ENCODE data around the gene UGT3A1.
"Not testable (repeated sequence)": the region's sequence is repeated elsewhere in the genome, so short reads cannot be mapped to it uniquely, and the experiment has no call there.

Gene UGT3A1, protein sequence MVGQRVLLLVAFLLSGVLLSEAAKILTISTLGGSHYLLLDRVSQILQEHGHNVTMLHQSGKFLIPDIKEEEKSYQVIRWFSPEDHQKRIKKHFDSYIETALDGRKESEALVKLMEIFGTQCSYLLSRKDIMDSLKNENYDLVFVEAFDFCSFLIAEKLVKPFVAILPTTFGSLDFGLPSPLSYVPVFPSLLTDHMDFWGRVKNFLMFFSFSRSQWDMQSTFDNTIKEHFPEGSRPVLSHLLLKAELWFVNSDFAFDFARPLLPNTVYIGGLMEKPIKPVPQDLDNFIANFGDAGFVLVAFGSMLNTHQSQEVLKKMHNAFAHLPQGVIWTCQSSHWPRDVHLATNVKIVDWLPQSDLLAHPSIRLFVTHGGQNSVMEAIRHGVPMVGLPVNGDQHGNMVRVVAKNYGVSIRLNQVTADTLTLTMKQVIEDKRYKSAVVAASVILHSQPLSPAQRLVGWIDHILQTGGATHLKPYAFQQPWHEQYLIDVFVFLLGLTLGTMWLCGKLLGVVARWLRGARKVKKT

DNA sequence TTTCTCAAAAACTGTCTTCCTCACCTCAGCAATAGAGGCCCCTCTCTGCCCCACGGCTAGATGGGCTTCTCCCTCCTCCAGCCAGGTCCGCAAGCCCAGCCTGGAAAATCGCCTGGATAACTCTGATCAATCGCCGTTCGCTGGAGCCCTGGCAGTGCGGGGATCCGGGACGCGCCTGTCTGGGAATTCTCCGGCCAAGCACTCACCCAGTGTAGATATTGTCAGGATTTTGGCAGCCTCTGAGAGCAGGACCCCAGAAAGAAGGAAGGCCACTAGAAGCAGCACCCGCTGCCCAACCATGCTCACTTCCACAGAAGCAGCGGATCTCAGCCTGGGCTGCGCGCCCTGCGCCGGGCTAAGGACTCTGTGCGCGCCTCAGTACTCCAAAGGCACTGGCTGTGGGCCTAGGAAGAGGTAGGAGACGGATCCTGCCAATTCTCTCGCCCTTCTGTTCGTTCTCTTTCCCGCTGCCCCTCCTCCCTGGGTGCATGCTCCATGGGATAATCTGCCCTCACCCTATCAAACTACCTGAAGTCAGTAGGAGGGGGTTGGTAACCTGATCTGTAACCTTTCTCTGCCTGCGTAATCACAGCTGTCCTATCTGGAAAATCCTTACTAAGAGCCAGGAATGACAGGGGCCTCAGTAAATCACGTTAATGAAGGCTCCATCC lies at the start of gene UGT3A1:
Gene UGT3A1 (minus strand): TSS at position 450 of the 671 bp plus-strand sequence. CDS start 150 bp downstream, at position 300.
- DNase-seq (ENCODE audit: low read depth), result no peak

DNA sequence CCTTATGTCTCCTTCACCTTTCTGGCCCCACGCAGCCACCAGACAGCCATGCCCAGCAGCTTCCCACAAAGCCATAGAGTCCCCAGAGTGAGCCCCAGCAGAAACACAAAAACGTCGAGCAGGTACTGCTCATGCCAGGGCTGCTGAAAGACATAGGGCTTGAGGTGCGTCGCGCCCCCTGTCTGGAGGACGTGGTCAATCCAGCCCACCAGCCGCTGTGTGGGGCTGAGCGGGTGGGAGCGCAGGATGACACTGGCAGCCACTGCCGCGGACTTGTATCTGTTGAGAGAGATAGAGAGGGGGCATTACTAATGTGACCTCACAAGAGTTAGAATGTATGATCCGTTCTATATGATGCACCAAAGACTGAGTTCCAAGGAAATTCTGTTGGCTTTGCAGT lies 44.5 kb upstream of the UGT3A1 start:
- no peak for DNase-seq (ENCODE audit: low read depth)

DNA sequence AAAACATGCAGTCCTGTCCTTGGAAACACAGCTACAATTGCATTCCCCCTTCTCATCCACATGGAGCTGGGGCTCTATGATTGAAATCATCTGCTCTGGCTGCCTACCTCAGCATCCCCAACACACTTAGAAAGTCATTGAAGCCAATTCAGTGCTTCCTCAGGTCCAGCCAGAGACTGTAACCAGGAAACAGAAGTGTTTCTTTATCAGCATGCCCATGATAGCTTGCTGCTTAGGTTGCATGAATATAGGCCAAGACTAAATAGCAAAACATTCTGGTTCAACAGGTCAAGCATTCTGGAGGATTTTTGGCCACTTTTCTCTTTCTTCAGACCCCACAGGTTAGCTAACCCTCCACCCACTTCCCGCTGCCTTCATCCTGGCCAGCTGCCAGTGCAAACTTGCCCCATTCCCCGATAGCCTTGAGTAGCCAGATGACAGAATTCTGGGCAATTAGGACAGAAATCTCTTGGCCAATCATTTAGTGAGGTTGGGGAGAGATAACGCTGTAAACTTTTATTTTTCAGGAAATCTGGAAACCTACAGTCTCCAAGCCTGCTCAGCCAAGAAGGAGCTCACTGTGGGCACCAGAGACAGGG lies 43.4 kb upstream of the UGT3A1 start:
- not testable (repeated sequence) for DNase-seq (ENCODE audit: low read depth)

DNA sequence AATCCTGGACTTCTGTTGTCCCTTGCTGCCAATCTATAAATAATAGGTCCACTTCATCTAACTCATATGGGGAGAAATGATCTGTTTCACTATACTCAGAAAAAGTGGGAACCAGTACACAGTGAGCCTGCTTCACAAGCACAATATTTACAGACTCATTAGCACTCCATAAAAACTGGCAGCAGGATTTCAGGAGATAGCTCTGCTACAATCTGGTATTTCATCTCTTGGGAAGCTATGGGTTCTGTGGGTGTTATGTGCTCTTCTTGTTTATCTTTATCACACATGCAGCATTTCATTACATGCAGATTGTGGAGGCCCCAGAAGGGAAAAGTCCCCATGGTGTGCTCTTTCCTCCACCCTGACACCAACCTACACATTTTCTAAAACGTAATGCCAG lies 42.3 kb upstream of the UGT3A1 start:
- DNase-seq (ENCODE audit: low read depth), result no peak

DNA sequence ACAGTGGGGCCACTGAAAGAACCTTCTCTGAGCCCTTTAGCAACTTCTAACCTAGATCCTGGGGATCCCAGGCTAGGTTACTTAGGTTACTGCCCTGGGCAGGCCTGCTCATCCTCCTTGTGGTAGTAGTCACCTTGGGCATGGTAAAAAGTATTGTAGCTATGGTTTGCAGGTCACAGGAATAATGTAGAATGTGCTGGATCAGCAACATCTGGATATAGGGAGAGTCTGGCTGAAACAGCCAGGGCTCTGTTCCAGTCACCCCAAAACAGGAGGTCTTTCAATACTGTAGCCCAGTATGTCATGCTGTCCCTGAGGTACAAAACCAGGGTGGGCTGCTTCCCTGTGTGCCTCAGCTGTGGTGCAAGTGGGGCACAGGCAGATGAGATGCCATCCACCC lies 41.9 kb upstream of the UGT3A1 start:
- DNase-seq (ENCODE audit: low read depth), result no peak

DNA sequence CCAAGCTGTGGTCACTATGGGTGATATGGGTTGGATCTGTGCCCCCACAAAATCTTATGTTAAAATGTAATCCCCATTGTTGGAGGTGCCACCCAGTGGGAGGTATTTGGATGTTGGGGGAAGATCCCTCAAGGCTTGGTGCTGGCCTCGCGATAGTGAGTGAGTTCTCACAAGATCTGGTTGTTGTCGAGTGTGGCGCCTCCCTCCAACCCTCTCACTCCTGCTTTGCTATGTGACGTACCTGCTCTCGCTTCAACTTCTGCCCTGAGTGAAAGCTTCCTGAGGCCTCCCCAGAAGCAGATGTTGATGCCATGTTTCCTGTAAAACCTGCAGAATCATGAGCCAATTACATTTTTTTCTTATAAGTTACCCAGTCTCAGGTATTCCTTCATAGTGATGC lies 40.0 kb upstream of the UGT3A1 start:
- no peak for DNase-seq (ENCODE audit: low read depth)

DNA sequence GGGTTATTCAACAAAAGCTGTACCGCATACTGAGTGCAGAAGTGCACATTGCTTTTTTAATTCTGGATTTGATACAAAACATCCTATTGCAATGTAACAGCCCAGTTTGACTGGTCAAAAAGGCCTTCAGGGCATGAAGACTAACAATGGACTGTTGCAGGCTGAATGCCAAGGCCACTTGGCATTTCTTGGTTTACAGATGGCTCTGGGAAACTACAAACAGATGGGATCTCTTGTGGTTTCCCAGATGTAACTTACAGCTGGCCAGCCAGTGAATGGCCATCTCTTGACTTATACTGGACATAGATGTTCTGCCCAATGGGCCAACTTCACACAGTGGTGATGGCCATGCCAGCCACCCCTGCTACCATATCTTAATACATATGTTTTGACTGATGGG lies 38.7 kb upstream of the UGT3A1 start:
- no peak for DNase-seq (ENCODE audit: low read depth)

DNA sequence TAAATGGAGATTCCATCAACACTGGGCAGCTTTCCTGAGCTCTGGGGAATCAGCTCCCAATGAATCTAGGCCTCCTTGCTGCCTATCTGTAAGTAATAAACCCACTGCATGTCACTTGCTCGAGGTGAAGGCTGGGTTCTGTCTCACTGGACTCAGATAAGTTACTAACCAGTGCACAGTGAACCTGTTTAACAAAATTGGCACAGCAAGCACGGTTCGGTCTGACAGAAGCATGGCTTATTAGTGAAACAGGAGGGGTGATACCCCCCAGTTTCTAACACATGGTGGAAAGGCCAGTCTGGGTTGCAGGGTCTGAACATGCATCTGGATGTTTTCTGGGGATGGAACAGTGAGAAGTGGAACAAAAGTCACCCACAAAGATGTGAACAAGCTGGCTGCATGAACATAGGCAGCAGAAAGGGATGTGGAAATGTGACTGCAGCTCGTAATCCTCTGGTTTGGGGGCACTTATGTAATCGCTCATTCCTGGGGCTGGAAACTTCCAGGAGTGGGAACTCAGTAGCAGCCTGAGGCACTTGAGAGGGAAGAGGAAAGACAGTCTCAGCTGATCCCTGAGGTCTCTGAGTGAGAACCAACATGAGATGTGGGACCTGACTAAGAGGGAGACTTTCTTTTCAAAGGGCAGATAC lies 37.8 kb upstream of the UGT3A1 start:
- no peak for DNase-seq (ENCODE audit: low read depth)

DNA sequence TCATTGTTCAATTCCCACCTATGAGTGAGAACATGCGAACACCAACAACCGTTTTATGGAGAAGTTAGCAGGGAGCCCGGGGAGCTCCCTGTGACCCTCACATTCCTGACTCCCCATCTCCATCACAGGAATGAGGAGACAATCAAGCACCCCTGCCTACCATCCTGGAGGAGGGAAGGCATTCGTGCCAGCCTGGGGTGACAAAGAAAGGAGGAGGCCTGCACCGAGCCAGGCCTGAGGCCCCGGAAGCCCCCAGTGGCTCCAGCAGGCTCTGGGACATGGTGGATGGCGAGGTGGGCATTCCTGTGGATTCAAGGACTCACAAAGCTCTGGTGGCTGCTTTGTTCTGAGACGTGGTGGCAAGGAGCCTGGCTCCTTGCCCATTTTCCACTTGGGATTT lies 36.5 kb upstream of the UGT3A1 start:
- DNase-seq (ENCODE audit: low read depth), result no peak

DNA sequence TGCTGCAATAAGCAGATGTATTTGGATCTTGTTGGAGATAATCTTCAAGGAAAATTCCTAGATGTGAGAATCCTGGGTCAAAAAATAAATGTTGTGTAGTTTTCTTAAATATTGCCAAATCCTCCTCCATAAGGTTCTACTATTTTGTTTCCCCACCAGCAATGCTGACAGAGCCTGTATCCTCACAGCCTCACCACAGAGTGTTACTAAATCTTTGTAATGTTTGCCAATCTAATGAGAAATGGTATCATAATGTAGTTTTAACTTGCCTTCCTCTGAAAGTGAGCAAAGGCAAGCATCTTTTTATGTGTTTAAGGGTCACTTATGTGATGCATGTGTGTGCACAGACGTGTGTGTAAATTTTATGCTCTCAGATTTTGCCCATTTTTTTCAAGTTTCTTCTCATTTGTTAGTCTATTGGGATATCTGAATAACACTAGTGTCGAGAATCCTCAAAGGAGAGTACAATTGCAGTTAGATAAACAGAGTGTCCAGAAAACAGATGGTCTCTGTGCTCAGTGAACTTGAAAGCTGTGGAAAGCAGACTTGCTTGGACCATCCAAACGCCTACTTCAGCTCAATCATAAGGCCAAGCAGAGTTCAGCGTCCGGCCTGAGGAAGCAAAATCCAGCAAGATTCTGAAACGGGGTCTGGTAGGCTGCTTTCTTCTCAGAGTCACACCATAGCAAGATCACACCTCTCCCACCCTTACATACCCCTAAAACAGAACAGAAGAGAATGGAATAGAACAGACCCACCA lies 35.7 kb upstream of the UGT3A1 start:
- DNase-seq (ENCODE audit: low read depth), result no peak

DNA sequence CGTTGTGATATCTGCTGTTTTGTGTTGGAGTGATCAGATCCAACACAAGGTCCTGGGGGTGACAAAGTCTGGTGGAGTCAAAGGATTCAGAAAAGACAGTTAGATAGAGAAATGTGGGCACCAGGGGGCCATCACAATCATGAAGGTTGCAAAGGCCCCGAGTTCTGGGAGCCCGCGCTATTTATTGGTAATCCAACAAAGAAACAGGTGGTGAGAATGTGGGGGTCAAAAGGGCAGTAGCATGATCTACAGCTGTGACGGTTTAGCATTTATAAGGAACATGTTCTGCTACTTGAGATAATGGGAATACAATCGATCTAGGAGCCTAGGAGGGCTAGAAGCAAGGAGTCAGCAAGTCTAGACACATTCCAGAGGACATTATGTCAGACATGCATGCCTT lies 31.1 kb upstream of the UGT3A1 start:
- DNase-seq (ENCODE audit: low read depth), result not testable (repeated sequence)

DNA sequence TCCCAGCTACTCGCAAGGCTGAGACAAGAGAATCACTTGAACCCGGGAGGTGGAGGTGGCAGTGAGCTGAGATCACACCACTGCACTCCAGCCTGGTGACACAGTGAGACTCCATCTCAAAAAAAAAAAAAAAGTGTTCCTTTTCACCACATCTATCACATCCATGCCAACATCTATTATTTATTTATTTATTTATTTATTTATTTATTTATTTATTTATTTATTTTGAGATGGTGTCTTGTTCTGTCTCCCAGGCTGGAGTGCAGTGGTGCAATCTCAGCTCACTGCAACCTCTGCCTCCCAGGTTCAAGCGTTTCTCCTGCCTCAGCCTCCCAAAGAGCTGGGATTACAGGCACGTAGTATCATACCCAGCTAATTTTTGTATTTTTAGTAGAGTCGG lies 28.4 kb upstream of the UGT3A1 start:
- not testable (repeated sequence) for DNase-seq (ENCODE audit: low read depth)

DNA sequence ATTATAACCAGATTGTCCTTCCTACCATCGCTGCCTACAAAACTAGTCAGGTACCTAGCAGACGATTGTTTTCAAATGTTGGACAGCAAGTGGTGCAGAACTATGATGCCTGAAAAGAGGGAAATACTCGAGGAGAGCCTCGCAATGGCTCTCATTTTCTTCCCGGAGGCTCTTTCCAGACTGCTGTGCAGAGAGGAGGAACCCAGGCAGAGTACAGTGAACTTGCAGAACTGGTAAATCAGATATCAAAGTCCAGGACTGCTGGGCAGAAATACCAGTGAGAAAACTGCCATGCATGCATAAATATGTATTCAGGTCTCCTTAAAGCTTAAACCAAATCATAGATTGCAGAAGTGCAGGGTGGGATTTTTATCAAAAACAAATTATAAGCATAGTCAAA lies 26.4 kb upstream of the UGT3A1 start:
- DNase-seq (ENCODE audit: low read depth), result no peak

DNA sequence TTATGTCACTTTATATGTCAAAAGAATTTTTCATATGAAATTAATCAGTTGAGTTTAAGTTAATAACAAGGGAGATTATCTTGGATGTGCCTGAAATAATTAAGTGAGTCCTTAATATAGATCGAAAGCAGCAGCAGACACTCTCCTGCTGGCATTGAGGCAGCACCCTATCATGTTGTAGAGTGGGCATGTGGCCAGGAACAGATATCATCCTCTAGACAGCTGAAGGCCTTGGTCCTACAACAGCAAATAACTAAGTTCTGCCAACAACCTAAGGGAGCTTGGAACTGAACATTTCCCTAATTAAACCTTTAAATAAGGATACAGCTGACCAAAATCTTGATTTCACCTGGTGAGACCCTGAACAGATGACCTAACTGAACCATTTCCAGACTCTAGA lies 25.8 kb upstream of the UGT3A1 start:
- DNase-seq (ENCODE audit: low read depth), result no peak

DNA sequence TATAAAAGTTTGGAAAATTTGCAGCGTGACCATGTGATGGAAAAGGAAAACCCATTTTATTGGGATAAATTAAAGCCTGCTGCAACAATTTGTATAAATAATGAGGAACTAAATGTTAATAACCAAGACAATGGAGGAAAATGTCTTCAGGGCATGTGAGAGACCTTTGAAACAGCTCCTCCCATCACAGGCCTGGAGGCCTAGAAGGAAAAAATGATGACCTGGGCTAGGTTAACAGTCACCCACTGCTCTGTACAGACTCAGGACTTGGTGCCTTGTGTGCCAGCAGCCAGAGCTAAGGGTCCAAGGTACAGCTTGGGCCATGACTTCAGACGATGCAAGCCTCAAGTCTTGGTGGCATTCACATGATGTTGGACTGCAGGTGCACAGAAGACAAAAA lies 22.0 kb upstream of the UGT3A1 start:
- DNase-seq (ENCODE audit: low read depth), result no peak

DNA sequence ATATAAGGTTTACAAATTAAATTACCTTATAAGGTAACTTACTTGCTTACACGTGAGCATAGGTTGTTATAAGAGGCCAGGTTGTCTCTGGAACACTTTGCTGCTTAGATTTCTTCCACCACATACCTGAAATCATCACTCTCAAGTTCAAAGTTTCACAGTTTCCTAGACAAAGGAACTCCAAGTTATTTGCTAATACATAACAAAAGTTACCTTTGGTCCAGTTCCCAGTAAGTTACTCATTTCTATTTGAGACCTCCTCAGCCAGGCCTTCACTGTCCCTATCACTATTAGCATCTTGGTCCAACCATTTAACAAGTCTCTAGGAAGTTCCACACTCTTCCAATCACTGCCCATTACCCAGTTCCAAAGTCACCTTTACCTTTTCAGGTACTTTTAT lies 18.5 kb upstream of the UGT3A1 start:
- no peak for DNase-seq (ENCODE audit: low read depth)

DNA sequence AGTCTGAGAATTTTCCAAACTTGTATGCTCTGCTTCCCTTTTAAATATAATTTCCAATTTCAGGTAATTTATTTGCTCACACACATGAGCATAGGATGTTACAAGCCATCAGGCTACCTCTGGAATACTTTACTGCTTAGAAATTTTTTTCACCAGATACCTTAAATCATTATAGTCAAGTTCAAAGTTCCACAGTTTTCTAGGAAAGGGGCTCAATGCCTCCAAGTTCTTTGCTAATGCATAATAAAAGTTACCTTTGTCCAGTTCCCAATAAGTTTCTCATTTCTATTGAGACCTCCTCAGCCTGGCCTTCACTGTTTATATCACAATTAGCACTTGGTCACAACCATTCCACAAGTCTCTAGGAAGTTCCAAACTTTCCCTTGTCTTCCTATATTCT lies 16.2 kb upstream of the UGT3A1 start:
- DNase-seq (ENCODE audit: low read depth), result no peak

DNA sequence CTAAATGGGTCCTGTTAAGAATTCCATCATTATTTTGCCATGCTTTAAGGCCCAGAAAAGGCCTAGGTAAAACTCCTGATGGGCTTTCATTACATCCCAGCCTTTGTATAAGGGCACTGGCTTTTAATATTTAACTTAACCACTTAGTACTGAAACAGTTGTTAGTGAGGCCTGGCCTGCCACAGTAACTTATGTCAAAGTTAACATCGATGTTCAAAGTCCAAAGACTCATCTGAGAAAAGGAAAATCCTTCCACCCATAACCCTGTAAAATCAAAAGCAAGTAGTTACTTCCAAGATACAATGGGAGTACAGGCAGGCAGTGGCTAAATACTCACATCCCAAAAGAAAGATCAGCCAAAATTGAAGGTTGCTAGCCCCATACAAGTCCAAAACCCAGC lies 15.0 kb upstream of the UGT3A1 start:
- DNase-seq (ENCODE audit: low read depth), result no peak

DNA sequence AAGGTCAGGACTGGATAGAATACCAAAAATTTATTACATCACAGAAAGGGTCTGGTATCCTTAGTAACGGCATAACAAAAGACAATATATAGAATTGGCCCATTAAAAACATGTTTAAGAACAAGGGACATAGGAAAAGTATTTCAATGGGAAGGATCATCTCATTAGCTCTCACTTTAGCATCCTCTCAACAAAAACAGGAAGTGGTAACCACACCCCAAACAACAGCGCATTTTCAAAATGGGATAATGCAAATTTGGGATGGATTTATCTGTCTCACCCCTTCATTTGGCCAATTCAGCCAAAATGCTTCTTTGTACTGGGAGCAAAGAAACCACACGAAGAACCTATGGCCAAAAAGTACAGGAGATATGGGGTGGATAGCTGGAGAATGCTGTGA lies 9.8 kb upstream of the UGT3A1 start:
- no peak for DNase-seq (ENCODE audit: low read depth)

DNA sequence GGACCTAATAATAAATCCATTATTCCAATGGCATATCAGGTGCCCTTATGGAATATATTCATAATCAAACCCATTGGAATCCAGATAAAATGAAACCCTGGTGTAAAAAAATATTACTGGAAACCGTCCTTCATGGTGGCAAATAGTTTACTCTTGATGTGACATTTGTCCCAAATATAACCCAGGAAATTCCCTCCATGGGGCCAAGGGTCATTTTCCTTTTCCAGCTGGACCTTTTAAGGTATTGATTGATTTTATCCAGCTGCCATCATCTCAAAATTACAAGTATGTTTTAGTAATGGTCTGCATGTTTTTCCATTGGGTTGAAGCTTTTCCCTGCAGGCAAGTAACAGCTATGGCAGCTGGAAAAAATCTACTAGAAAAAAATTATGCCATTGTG lies 8.4 kb upstream of the UGT3A1 start:
- no peak for DNase-seq (ENCODE audit: low read depth)

DNA sequence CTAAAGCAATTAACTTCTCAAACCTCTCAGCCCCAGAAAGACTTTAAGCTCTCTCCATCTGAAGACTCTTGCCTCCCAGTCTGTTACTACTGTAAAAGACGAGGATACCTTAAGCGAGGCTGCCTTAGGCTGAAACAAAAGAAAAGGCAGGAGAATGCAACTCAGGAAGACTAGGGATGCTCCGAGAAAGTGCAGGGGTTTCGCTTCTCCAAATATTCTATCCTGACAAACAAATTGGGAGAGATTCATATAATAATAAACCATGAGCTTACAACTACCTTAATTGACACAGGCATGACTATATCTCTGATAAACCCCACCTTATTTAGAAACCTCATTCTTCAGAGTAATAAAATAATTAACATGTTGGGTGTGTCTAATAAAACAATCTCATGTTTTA lies 4.9 kb upstream of the UGT3A1 start:
- DNase-seq (ENCODE audit: low read depth), result no peak

DNA sequence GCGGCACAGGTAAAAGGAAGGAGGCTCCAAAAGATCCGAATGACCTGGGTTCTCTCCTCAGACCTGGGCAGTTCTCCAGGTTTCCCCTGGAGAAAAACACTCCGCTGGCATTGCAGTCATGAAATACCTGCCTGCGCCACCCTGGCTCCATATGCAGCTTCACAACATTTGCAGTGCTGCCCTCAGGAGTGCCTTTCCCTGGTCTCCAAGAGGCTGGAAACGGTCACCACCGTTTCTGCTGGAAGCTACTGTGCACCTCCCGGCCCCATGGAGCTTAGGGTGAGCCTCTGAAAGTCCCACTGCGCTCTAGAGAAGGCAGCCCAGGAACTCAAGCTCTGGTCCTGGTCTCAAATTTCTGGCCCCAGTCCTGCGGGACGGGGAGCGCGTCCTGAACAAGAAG lies 670 bp downstream of the UGT3A1 start:
- DNase-seq (ENCODE audit: low read depth), result no peak

Measured in HS-27A (cell line).